IPS-18a (cell line): ENCODE results near the gene CLN5.
A peak's percentile ranks its signal among the peaks of the same experiment; 100 is the strongest.
"Not testable (repeated sequence)": the region's sequence is repeated elsewhere in the genome, so short reads cannot be mapped to it uniquely, and the experiment has no call there.

Source experiments
- H3K27ac ChIP-seq: one replicate; pipeline ENCODE4 v1.5.1; 2013; ENCODE audit warnings: low read length
- H3K27me3 ChIP-seq: one replicate; pipeline ENCODE4 v1.6.1; 2013; ENCODE audit warnings: mild to moderate bottlenecking, low read length; ENCODE audit not compliant: control insufficient read depth, insufficient read depth
- H3K36me3 ChIP-seq: one replicate; pipeline ENCODE4 v1.6.1; 2013; ENCODE audit warnings: low read depth, low read length; ENCODE audit not compliant: control insufficient read depth
- H3K4me1 ChIP-seq: one replicate; pipeline ENCODE4 v1.6.1; 2013; ENCODE audit warnings: low read depth, low read length; ENCODE audit not compliant: control insufficient read depth
- H3K4me3 ChIP-seq: one replicate; pipeline ENCODE4 v1.5.1; 2013; ENCODE audit warnings: low read length
- H3K9ac ChIP-seq: one replicate; pipeline ENCODE4 v1.6.1; 2013; ENCODE audit warnings: mild to moderate bottlenecking, low read length, moderate library complexity
- H3K9me3 ChIP-seq: one replicate; pipeline ENCODE4 v1.6.1; 2013; ENCODE audit warnings: low read depth, low read length; ENCODE audit not compliant: control insufficient read depth

The CLN5 gene

DNA sequence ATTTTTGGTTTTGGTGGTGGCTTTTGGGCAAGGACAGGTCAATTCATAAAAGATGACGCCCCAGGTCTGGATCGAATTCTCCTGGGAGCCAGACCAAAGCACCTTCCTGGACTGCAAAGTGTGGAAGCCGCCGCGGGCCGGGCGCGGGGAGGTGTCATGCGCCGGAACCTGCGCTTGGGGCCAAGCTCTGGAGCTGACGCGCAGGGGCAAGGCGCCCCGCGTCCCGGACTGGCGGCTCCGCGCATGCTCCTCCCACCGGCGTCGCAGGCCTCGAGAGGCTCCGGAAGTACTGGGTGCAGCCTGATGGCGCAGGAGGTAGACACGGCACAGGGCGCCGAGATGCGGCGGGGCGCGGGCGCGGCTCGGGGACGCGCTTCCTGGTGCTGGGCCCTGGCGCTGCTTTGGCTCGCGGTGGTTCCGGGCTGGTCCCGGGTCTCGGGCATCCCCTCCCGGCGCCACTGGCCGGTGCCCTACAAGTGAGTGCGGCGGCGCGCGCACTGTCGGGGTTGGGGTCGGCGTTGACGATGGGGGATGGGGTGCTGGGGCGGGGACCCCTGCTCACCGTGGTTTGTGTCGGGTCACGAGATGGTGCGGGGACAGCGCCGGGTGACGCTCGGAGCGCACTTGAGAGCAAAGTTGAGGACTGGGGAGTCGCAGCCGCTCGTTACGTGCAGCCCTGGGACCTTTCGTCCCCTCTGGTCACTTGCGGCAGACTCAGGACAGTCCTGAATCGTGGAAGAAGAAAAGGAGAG lies at the start of gene CLN5:
Gene CLN5, plus strand, starts transcription at position 286 of the 752 bp plus-strand sequence. Its CDS starts 18 bp downstream, at position 304.
- Histone ChIP-seq H3K9ac (peak within 1 kb of the TSS; percentile 86), H3K4me3 (peak within 1 kb of the TSS; percentile 99), H3K4me1 (peaks cover 9% of the 10 kb centered on the region), H3K9me3 (no peaks in the 10 kb centered on the region), H3K27me3 (peaks cover 11% of the 10 kb centered on the region), H3K27ac (no peak within 1 kb of the TSS), H3K36me3 (no peaks in the 10 kb centered on the region)

DNA sequence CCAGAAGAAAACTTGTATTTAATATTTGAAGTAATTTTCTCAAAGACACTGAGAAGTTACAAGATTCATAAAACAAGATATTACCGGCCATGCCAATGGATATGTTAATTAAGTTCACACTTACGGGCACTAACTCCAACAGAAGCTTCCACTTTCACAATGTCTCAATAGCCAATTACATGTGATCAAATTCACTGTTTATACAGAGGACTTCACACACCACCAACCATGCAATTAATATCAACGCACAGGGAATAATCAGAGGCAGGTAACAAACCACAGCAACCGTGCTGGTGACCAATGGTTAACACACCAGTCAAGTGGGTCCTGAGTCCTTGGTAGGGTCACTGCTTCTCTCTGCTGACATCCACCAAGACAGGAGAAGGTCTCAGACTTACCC lies 49.5 kb upstream of the CLN5 start:
- Histone ChIP-seq H3K4me3 (no peak overlapping the region), H3K4me1 (no peaks in the 10 kb centered on the region)

DNA sequence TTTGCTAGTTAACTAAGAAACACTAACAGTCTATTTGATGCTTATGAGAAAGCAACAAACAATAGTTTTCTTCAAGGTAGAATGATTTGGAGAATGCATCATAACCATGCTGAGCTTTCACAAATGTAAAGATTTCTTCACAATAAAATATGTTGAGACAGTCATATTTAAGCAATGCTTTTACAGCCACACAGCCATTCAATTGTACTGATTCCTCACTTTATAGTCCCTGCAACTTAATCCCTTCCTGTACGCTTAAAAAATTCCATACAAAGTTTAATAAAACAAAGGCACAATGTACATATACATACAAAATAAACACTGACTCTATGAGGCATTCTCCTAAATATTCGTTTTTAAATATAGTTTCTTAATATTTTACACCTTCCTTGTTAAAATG lies 48.2 kb upstream of the CLN5 start:
- Histone ChIP-seq H3K9me3 (no peaks in the 10 kb centered on the region), H3K27ac (no peak overlapping the region), H3K4me3 (no peak overlapping the region), H3K9ac (no peak overlapping the region), H3K27me3 (no peaks in the 10 kb centered on the region), H3K4me1 (no peaks in the 10 kb centered on the region), H3K36me3 (no peaks in the 10 kb centered on the region)

More for the DNA sequence above, 49.5 kb upstream of the CLN5 start:
- Histone ChIP-seq H3K9ac (no peak overlapping the region), H3K27ac (no peak overlapping the region), H3K9me3 (no peaks in the 10 kb centered on the region), H3K36me3 (no peaks in the 10 kb centered on the region), H3K27me3 (no peaks in the 10 kb centered on the region)

DNA sequence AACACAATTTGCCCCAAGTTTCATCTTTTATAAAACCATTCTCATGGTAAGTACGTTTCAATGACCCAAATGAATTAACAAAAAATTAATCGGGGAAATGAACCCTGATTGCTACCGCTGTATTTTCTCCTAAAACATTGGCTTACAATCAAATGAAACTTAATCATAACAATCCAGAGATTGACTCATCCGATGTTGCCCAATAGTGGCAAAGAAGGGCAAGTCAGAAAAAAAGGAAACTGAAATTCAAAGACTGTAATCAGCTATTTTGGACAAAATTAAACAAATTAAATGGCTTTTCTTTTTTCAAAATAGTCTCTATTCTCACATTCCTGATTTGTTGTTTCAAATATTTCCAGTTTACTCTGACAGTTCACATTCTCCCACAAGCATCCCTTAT lies 47.4 kb upstream of the CLN5 start:
- Histone ChIP-seq H3K4me1 (no peaks in the 10 kb centered on the region), H3K36me3 (no peaks in the 10 kb centered on the region), H3K27me3 (no peaks in the 10 kb centered on the region), H3K27ac (no peak overlapping the region), H3K4me3 (no peak overlapping the region), H3K9ac (no peak overlapping the region), H3K9me3 (no peaks in the 10 kb centered on the region)

DNA sequence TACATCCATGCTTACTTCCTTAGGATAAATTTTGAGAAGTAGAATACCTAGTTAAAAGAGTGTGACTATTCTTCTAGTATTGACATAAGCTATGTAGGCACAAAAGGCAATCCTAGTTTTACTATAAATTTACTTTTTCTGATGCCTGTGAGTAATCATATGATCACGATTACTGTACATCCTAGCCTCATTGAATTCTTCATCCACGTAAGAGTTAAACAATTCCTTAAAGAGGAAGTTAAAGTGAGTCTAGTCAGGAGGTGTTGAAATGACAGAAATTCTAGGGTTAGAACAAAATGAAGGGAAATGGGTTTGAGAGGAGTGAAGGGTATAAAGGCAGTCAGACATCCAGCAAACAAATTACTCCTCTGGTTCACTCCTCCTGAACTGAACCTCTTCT lies 43.7 kb upstream of the CLN5 start, which contains the start of gene ACOD1:
Gene ACOD1, plus strand, starts transcription at position 363 of the 400 bp plus-strand sequence. CDS start 48 bp downstream, outside the sequence.
- H3K4me3 ChIP-seq, result no peak within 1 kb of the TSS
- H3K27ac ChIP-seq, result no peak within 1 kb of the TSS
- no peaks in the 10 kb centered on the region for H3K27me3 ChIP-seq
- no peaks in the 10 kb centered on the region for H3K9me3 ChIP-seq
- H3K36me3 ChIP-seq, result no peaks in the 10 kb centered on the region
- no peaks in the 10 kb centered on the region for H3K4me1 ChIP-seq
- H3K9ac ChIP-seq, result no peak within 1 kb of the TSS

DNA sequence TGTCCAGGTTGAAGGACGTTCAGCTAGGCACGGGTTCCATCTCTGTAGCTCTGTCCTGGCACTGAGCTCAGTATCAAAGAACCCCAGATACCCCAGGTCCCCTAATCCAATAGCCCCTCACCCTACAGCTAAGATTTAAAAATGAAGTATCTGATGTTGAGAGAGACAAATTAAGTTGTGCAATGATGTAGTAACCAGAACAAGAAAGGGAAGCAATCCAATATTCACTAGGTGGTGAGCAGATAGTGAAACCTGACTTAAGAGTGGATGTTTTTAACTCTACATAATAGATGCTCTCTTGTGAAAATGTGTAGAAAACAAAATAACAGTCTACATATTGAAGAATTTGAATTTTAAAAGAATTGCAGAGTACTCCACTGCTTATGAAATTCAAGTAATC lies 41.8 kb upstream of the CLN5 start:
- Histone ChIP-seq H3K9me3 (no peaks in the 10 kb centered on the region), H3K9ac (no peak overlapping the region), H3K4me3 (no peak overlapping the region), H3K27me3 (no peaks in the 10 kb centered on the region), H3K27ac (no peak overlapping the region), H3K36me3 (no peaks in the 10 kb centered on the region), H3K4me1 (no peaks in the 10 kb centered on the region)

DNA sequence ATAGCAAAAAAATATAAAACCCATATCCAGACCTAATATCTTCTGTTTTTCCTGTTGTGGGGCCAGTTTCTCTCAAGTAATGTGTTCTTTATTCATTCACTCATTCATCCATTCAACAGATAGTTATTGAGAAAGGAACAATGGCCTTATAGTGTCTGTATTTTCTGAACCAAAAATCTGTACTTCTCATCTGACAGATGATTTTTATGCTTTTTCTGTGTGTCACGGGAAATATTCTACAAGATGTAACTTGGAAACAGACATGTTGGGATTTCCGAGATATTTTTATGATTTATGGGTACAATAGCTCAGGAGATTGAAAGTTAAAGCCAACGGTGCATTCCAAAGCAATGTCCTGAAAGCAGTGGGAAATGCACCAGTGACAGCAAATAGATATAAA lies 37.9 kb upstream of the CLN5 start:
- Histone ChIP-seq H3K4me3 (no peak overlapping the region), H3K4me1 (no peaks in the 10 kb centered on the region), H3K36me3 (no peaks in the 10 kb centered on the region), H3K9ac (no peak overlapping the region), H3K9me3 (peaks cover 5% of the 10 kb centered on the region), H3K27ac (no peak overlapping the region), H3K27me3 (no peaks in the 10 kb centered on the region)

DNA sequence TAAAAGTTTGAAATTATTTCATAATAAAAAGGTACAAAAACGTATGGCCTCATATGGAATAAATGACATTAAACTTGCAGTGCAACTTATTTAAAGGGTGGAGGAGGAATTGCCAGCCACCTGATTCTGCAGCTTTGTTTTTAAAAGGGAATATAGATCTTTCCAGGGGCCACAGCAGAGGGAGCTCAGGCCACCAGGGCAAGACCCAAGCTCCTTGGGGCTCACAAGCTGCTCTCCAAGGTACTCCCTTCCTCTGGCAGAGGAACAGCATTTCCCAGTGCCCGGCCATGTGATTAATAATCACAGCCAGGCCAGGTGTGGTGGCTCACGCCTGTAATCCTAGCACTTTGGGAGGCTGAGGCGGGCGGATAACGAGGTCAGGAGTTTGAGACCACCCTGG lies 37.3 kb upstream of the CLN5 start:
- no peak overlapping the region for H3K27ac ChIP-seq
- H3K9me3 ChIP-seq, result peaks cover 5% of the 10 kb centered on the region
- H3K4me1 ChIP-seq, result no peaks in the 10 kb centered on the region
- H3K4me3 ChIP-seq, result no peak overlapping the region
- no peaks in the 10 kb centered on the region for H3K36me3 ChIP-seq
- H3K27me3 ChIP-seq, result no peaks in the 10 kb centered on the region
- no peak overlapping the region for H3K9ac ChIP-seq

DNA sequence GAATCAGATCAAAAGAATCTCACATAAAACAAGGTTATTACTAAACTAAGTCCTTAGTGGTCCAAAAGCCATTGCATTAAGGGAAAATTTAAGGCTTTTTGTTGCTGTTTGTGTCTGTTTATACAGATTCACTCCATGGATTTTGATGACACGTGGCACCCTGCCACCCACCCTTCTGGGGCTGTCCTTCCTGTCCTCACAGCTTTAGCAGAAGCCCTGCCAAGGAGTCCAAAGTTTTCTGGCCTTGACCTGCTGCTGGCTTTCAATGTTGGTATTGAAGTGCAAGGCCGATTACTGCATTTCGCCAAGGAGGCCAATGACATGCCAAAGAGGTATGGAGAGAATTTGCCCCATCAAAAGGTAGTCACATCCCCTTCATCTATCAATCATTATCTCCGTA lies 36.7 kb upstream of the CLN5 start:
- no peaks in the 10 kb centered on the region for H3K36me3 ChIP-seq
- peaks cover 5% of the 10 kb centered on the region for H3K9me3 ChIP-seq
- no peak overlapping the region for H3K27ac ChIP-seq
- no peaks in the 10 kb centered on the region for H3K27me3 ChIP-seq
- H3K9ac ChIP-seq, result no peak overlapping the region
- no peak overlapping the region for H3K4me3 ChIP-seq
- H3K4me1 ChIP-seq, result no peaks in the 10 kb centered on the region

DNA sequence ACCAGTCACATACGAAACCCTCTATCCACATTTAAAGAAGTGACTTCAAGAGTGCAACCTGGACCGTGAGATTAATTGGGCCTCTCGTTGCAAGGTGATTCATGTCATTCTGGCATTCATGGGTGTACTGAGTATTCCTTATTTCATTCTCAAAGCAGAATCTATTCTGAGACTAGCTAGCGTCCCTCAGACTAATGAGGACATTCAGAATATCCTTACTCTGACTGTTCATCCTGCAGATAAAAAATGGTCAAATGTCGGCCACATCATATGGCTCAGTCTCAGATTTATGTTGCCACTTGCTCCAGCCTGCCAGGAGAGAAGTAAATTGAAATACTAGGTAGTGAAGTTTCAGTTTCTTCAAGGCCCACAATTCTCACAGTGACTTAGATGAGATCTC lies 36.2 kb upstream of the CLN5 start:
- H3K27me3 ChIP-seq, result no peaks in the 10 kb centered on the region
- no peak overlapping the region for H3K9ac ChIP-seq
- H3K4me3 ChIP-seq, result no peak overlapping the region
- peaks cover 5% of the 10 kb centered on the region for H3K9me3 ChIP-seq
- no peaks in the 10 kb centered on the region for H3K4me1 ChIP-seq
- no peaks in the 10 kb centered on the region for H3K36me3 ChIP-seq
- H3K27ac ChIP-seq, result no peak overlapping the region

DNA sequence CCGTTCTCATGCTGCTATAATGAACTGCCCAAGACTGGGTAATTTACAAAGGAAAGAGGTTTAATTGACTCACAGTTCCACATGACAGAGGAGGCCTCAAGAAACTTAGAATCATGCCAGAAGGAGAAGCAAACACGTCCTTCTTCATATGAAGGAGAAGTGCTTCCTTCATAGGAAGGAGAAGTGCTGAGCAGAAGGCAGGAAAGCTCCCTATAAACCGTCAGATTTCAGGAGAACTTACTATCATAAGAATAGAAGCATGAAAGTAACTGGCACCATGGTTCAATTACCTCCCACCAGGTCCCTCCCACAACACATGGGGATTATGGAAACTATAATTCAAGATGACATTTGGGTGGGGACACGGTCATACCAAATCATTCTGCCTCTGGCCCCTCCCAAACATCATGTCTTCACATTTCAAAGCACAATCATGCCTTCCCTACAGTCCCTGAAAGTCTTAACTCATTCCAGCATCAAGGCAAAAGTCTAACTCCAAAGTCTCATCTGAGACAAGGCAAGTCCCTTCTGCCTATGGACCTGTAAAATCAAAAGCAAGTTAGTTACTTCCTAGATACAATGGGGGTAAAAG lies 32.9 kb upstream of the CLN5 start:
- H3K4me3 ChIP-seq, result no peak overlapping the region
- no peak overlapping the region for H3K27ac ChIP-seq
- no peak overlapping the region for H3K9ac ChIP-seq
- no peaks in the 10 kb centered on the region for H3K27me3 ChIP-seq
- H3K36me3 ChIP-seq, result no peaks in the 10 kb centered on the region
- H3K9me3 ChIP-seq, result peaks cover 10% of the 10 kb centered on the region
- no peaks in the 10 kb centered on the region for H3K4me1 ChIP-seq

DNA sequence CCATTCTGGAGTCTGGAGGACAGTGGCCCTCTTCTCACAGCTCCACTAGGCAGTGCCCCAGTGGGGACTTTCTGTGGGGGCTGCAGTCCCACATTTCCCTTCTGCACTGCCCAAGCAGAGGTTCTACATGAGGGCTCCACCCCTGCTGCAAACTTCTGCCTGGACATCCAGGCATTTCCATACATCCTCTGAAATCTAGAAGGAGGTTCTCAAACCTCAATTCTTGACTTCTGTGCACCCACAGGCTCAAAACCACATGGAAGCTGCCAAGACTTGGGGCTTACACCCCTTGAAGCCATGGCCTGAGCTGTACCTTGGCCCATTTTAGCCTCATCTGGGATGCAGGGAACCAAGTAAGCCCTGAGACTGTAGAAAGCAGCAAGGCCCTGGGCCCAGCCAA lies 32.1 kb upstream of the CLN5 start:
- H3K9me3 ChIP-seq, H3K9ac ChIP-seq, H3K4me1 ChIP-seq, H3K36me3 ChIP-seq, H3K27me3 ChIP-seq, H3K4me3 ChIP-seq, H3K27ac ChIP-seq: not testable (repeated sequence)
